ENCODE results near the gene IL13RA1.

- TF ChIP-seq, protein P1, sequence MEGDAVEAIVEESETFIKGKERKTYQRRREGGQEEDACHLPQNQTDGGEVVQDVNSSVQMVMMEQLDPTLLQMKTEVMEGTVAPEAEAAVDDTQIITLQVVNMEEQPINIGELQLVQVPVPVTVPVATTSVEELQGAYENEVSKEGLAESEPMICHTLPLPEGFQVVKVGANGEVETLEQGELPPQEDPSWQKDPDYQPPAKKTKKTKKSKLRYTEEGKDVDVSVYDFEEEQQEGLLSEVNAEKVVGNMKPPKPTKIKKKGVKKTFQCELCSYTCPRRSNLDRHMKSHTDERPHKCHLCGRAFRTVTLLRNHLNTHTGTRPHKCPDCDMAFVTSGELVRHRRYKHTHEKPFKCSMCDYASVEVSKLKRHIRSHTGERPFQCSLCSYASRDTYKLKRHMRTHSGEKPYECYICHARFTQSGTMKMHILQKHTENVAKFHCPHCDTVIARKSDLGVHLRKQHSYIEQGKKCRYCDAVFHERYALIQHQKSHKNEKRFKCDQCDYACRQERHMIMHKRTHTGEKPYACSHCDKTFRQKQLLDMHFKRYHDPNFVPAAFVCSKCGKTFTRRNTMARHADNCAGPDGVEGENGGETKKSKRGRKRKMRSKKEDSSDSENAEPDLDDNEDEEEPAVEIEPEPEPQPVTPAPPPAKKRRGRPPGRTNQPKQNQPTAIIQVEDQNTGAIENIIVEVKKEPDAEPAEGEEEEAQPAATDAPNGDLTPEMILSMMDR (IDR thresholded peaks at IDR 0.05 in 2 of 3, conservative IDR thresholded peaks at IDR 0.05 in 1 of 3; ENCODE audit: borderline replicate concordance in 1 of 3, insufficient read depth in 1 of 3, low read depth in 2 of 3, low read length in 2 of 3), result no peak
- TF ChIP-seq POLR2AphosphoS5 (IDR thresholded peaks at IDR 0.05; ENCODE audit: low read depth, low read length) (no peak), EZH2 (IDR thresholded peaks at IDR 0.05) (no peak), EZH2phosphoT487 (IDR thresholded peaks at IDR 0.05; ENCODE audit: borderline replicate concordance) (no peak), EGR1 (IDR thresholded peaks at IDR 0.05; ENCODE audit: low read depth) (no peak), CEBPB (IDR thresholded peaks at IDR 0.05; ENCODE audit: low read depth) (no peak), CBX3 (IDR thresholded peaks at IDR 0.05; ENCODE audit: low read depth) (no peak), ZBTB33 (IDR thresholded peaks at IDR 0.05; ENCODE audit: extremely low read depth, insufficient replicate concordance, low read length) (no peak), ZFX (IDR thresholded peaks at IDR 0.05) (no peak), POLR2A (IDR thresholded peaks at IDR 0.05; ENCODE audit: borderline replicate concordance, extremely low read depth, insufficient read depth, insufficient read length) (no peak), SRF (IDR thresholded peaks at IDR 0.05; ENCODE audit: low read depth) (no peak), ZNF274 (IDR thresholded peaks at IDR 0.05; ENCODE audit: low read depth, low read length) (no peak), JUND (IDR thresholded peaks at IDR 0.05) (no peak)
- TF ChIP-seq, protein P2, sequence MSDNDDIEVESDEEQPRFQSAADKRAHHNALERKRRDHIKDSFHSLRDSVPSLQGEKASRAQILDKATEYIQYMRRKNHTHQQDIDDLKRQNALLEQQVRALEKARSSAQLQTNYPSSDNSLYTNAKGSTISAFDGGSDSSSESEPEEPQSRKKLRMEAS (IDR thresholded peaks at IDR 0.05), result no peak
These were observed 96.8 kb downstream of the IL13RA1 start for GRCh38 chrX:118824173-118824730.
